Ishikawa (cell line): ENCODE results near the gene TRIML2.

Experiments
- CEBPB ChIP-seq: IDR thresholded peaks from 2 replicates; pipeline ENCODE4 v1.6.1; 2012
- CREB1 ChIP-seq: IDR thresholded peaks from 2 replicates; pipeline ENCODE4 v1.6.1; 2012; ENCODE audit warnings: low read depth
- FOXM1 ChIP-seq: IDR thresholded peaks from 2 replicates; pipeline ENCODE4 v1.6.1; 2012; ENCODE audit warnings: low read depth, borderline replicate concordance
- RAD21 ChIP-seq: IDR thresholded peaks from 2 replicates; pipeline ENCODE4 v1.6.1; 2012; ENCODE audit warnings: low read depth
- TAF1 ChIP-seq: IDR thresholded peaks from 2 replicates; pipeline ENCODE4 v1.6.1; 2012; ENCODE audit warnings: low read depth, mild to moderate bottlenecking
- TF ChIP-seq, protein P1 (sequence below): IDR thresholded peaks from 2 replicates; pipeline ENCODE4 v1.6.1; 2012
- TF ChIP-seq, protein P2 (sequence below): IDR thresholded peaks from 2 replicates; pipeline ENCODE4 v1.6.1; 2012

DNA sequence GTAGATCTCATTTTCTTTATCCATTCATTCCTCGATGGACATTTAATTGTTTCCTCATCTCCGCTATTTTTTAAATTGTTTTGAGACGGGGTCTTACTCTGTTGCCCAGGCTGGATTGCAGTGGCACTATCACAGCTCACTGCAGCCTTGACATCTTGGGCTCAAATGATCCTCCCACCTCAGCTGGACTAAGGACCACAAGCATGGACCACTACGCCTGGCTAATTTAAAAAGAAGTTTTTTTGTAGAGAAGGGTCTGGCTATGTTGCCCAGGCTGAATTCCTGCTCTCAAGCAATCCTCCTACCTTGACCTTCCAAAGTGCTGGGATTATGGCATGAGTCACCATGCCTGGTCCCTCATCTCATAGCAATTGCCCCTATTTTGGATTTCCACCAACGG is 22.8 kb upstream of the TRIML2 start:
- TF ChIP-seq, protein P1, sequence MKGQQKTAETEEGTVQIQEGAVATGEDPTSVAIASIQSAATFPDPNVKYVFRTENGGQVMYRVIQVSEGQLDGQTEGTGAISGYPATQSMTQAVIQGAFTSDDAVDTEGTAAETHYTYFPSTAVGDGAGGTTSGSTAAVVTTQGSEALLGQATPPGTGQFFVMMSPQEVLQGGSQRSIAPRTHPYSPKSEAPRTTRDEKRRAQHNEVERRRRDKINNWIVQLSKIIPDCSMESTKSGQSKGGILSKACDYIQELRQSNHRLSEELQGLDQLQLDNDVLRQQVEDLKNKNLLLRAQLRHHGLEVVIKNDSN, result no peak
- TF ChIP-seq FOXM1, result no peak
- no peak for TF ChIP-seq CREB1
- TF ChIP-seq CEBPB, result no peak
- no peak for TF ChIP-seq RAD21
- TF ChIP-seq, protein P2, sequence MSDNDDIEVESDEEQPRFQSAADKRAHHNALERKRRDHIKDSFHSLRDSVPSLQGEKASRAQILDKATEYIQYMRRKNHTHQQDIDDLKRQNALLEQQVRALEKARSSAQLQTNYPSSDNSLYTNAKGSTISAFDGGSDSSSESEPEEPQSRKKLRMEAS, result no peak
- no peak for TF ChIP-seq TAF1
